HG02678 (cell line): Measurements from ENCODE around the gene TSPEAR.
"Not testable (repeated sequence)": the region's sequence is repeated elsewhere in the genome, so short reads cannot be mapped to it uniquely, and the experiment has no call there.

Experiments
- ATAC-seq: cut with Tn5 transposase; IDR thresholded peaks from one replicate; pipeline ENCODE4 v1.9.1; 2021; ENCODE audit warnings: mild to moderate bottlenecking, moderate library complexity; ENCODE audit not compliant: unreplicated experiment

TSPEAR gene

DNA sequence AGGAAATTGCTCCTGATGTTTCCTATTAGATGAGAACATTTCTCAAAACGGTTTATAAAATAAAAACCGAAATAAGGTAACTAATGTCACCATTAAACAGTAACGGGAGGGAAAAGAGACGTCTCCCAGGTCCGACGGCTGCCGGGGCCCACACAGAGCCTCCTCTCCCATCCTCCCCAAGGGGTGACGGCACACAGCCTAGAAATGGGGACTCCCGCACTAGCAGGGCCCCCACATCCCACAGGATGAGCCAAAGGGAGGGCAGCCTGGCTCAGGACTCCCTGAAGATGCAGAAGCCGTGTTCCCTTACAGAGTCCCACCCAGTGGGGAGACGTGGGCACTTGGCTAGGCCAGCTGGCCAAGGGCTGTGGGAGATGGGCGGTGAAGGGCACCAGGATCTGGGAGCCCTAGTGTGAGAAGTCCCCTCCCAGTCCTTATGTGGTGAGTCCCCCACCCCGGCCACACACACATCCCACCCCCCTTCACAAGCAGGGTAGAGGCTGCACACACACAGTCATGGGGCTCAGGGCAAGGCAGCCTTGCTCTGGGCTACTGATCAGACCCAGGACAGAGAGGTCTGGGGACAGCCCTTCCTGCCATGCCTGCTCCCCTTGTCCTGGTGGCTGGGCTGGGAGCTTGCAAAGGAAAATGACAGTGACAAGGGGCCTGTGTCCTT lies 156.0 kb downstream of the TSPEAR start:
- ATAC-seq, result no peak

DNA sequence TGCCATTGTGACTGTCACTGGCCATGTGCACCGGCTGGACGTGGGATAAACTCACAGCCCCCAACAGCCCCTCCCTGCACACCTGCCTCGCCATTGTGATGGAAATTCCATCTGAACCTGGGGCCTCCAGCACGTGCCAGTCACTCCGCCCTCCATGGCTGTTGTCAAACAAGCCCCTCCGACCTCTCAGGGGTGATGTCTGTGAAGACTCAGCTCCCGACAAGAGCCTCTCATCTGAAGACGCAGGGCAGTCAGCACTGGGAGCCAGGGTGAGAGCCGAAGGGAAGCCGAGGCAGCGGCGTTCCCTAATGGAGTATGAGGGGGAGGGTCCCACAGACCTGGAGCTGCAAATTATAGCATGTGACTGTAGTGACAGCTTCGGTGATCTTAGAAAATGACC lies 158.7 kb downstream of the TSPEAR start:
- ATAC-seq, result no peak

DNA sequence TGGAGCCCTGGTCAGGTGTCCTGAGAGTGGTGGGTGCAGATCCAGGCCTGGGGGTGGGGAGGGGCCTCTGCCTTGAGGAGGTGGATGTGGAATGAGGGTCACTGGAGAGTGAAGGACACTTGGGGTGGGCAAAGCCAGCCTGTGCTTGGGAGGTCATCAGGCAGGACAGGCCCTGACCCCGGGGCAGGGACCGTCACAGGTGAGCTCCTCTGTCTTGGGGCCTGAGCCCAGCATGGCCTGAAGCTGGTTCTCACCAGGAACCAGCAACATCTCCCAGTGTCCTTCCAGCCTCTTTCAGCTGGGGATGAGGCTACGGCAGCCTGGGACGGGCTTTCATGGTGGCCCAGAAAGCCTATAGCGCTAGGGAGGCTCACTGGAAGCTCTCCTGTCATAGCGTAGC lies 159.2 kb downstream of the TSPEAR start:
- ATAC-seq, result no peak

DNA sequence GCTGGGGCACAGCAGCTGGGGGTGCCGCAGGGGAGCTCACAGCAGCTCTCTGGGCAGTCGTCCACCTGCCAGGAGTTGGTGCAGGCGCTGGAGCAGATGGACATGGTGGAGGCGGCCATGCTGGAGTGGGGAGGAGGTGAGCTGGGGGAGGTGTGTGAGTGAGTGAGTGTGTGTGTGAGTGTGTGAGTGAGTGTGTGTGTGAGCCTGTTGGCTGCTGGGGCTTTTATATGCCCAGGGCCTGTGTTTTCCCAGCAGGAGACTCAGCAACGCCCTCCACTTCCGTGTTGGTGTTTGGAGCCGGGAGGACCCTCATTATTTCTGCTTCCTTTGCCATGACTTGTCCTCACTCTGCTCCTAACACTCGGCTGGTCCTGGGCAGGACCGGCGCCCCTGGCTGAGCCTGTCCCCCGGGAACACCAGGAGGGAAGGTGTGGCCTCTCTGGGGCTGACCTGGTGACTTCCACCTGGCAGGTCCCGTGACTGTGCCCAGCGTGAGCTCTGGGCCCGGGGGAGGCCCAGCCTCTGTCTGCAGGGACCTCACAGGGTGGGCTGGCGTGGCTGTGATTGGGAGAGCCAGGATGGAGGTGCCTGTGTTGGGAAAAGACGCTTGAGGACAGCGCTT lies 159.9 kb downstream of the TSPEAR start, which contains the start of gene KRTAP10-2:
TSS of gene KRTAP10-2 (minus strand) at position 166 of the 622 bp plus-strand sequence. CDS start at position 119, 47 bp downstream.
- no peak for ATAC-seq

DNA sequence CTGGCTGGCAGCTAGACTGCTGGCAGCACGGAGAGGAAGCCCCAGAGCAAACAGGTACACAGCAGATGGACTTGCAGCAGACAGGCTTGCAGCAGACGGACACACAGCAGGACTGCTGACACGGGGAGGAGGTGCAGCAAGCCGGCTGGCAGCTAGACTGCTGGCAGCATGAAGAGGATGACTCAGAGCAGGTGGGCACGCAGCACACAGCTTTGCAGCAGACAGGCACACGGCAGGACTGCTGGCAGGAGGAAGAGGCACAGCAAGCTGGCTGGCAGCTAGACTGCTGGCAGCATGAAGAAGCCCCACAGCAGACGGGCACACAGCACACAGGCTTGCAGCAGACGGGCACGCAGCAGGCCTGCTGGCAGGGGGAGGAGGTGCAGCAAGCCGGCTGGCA lies 160.6 kb downstream of the TSPEAR start:
- no peak for ATAC-seq

DNA sequence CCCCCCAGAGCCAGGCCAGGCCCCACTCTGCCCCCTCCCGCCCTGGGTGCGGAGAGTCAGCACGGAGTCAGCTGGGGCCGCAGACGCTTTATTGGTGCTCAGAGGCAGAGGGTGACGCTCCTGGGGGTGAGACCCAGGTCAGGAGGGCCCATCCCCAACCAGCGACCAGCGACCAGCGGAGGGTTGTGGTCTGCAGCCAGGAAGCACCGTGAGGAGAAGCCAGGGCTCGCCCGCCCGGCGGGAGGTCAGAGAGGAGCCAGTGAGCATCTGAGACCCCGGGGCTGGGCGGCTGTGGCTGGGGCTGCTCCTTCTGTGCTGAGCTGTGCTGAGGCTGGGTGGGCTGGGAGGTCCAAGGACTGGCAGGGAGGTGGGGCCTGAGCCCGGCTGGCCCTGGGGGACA lies 161.1 kb downstream of the TSPEAR start:
- not testable (repeated sequence) for ATAC-seq

DNA sequence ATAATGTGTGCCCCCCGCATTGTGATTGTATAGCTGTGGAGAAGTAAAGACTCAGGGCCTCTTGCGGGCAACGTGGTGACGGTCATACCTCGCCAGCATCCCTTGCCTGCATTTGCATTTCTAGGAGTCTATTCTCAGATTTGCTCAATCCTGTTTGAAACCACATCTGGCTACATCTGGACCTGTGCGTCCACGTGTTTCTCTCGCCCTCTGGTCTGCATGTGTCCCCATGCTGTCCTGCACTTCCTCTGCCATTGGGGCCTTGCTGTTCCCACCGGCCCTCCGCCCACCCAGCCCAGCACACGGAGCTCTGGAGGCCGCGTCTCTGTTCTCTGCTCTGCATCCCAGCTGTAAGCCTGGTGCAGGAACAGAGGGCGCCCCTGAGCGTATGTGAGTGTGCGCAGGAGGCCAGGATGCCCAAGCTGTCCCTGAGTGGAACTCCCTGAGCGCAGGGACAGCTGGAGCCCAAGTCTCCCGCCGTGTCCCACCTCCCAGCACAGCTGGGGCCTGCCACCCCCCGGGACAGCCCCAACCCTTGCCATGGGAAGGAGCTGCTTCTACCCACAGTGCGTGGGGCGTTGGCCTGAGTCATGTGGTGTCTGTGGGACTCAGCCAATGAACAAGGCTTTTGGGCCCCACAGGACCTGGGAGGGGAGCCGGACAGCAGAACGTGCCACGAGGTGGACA lies 161.7 kb downstream of the TSPEAR start:
- no peak for ATAC-seq

DNA sequence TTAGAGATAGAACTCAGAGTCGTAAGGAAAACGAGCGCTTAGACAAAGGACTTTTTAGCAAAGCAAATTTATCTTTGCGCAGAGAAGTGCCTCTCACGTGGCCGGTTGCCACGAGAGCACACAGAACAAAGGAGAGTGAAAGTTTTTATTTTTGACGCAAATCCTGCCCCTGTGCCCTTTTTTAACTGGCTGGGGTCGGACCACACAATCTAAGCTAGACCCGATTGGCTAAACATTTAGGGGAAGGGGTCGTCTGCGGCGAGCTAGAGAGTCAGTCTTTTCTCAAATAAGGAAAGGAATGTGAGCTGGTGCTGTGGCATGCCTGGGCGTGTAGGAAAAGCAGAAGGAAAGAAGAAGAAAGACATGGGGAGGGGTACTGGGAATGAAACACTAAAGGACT lies 162.4 kb downstream of the TSPEAR start:
- no peak for ATAC-seq

DNA sequence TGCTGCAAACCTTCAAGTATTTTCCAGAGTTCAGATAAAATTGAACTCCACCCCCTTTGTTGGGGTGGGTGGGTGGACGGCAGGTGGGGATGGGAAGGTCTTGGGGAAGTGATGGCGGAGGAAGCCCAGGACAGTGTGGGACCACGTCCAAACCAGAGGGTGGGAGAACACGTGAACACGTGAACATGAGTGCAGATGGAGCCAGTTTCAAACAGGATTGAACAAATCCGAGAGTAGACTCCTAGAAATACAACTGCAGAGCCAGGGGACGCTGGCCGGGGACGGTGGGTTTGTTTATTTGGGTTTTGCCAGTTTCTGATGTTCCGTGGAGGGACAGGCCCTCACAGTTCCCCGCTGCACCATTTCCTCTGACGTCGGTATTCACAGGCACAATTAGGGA lies 163.0 kb downstream of the TSPEAR start:
- no peak for ATAC-seq

DNA sequence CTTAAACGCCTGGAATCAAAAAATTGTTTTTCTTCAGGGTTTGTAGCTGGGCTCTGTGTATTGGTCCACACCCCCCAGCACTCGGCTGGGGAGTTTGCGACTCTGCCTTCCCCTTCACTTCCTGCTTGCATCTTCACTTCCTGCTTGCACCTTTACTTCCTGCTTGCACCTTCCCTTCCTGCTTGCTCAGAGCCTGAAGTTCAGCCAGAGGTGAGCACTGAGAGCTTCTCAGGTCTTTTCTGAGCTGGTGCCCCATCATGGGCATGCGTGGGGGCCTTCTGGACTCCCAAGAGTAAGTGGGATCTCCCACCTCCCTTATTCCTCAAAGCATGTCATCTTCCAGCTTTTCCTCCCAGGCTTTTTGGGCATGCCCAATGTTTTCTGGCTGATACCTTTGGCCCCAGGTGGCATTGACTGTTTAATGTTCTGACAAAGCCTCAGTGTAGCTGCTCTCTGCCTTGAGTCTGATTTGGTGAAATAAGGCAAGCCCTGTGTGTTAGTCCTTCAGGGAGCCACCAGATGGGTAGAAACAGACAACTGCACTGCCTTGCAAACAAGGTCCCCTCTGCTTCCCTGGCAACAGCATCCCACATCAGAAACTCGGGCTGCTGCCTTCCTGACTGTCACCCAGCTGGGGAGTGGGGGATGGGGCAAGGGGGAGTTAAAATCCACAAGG lies 163.6 kb downstream of the TSPEAR start:
- ATAC-seq, result no peak

DNA sequence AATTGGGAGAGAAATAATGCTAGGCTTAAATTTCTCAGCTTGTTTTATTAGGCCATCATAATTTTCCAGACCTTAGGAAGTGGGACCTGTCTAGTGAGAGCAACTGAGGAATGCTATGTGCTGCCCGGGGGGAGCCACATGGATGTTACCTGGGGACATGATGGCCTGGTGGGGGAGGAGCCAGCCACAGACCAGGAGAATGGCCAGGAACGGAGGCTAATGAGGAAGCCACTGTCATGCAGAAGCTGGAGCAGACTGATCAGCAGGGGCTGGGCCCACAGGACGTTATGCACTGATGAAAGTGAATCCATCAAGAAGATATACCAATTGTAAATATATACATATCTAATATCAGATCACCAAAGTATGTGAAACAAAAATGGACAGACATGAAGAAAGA lies 166.8 kb downstream of the TSPEAR start:
- no peak for ATAC-seq

DNA sequence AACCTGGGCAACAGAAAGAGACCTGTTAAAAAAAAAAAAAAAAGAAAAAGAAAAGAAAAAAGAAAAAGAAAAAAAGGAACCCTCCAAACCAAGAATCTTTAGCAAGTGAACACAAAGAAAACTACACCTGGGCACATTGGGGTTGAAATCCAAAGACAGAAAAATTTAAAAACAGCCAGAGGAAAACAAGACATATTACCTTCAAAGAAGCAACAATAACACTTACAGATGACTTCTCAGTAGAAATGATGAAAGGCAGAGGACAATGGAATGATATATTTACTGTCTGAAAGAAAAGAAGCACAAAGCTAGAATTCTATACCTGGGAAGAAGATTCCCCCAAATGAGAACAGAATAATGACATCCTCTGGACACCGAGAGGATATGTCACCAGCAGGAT lies 168.7 kb downstream of the TSPEAR start:
- no peak for ATAC-seq

DNA sequence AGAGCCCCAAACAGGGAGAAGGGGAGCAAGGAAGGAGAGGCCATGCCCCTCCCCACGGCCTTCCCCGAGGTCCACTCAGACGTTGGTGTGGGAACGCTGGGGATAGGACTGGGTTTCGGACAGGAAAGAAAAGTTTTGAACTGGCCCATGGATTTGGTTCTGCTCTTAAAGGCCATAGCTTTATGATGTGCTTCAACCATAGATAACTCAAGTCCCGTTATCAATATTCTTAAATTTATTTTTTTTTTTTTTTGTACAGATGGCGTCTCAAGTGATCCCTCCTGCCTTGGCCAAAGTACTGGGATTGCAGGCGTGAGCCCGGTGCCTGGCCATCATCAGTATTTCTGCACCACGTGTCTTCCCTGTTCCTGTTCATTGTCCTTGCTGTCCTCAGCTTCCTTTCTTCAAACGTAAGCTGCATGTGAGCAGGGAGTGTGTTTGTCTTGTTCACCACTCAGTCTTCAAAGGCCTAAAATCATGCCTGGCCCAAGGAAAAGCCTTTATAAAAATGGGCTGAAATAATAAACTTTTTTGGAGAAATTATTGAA lies 170.6 kb downstream of the TSPEAR start:
- no peak for ATAC-seq

DNA sequence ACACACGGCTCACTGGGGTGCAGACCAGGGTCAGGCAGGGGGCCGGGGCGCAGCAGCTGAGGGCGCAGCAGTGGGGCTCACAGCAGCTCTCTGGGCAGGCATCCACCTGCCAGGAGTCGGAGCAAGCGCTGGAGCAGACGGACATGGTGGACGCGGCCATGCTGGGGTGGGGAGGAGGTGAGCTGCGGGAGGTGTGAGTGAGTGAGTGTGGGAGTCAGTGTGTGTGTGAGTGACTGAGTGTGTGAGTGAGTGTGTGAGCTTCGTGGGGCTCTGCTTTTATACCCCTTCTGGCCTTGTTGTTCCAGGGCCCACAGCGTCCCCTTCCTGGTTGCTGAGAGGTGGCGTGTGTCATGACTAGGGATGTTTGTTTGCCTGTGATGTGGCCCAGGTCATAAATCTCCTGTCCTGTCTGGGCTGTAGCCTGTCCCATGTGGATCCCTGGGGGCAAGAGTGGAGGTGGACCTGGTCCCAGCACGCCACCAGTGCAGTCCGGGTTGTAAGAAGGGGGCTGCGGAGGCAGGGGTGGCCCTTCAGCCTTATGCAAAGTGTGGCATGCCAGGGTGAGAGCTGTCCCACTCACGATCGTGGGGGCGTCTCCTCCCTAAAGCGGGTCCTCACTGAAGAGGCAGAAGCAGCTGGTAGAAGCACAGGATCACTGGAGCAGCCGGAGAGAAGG lies 171.2 kb downstream of the TSPEAR start, which contains the start of gene KRTAP10-1:
TSS of gene KRTAP10-1 (minus strand) at position 205 of the 676 bp plus-strand sequence. CDS start at position 160, 45 bp downstream.
- no peak for ATAC-seq

DNA sequence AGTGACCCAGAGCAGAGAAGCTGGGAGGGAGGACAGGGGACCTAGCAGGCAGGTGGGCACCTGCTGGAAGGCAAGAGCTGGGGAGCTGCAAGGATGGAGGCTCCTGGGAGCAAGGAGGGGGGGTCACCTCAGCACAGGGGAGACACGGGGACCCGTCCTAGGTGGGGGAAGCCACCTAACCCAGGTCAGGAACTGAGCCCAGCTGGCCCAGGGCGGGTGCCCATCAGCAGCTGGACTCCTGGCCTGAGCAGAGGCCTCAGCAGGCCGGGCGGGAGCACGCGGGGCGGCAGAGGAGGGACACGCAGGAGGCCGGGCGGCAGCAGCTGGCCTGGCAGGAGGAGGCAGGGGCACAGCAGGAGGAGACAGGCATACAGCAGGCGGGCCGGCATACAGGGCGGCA lies 172.3 kb downstream of the TSPEAR start:
- ATAC-seq, result no peak

DNA sequence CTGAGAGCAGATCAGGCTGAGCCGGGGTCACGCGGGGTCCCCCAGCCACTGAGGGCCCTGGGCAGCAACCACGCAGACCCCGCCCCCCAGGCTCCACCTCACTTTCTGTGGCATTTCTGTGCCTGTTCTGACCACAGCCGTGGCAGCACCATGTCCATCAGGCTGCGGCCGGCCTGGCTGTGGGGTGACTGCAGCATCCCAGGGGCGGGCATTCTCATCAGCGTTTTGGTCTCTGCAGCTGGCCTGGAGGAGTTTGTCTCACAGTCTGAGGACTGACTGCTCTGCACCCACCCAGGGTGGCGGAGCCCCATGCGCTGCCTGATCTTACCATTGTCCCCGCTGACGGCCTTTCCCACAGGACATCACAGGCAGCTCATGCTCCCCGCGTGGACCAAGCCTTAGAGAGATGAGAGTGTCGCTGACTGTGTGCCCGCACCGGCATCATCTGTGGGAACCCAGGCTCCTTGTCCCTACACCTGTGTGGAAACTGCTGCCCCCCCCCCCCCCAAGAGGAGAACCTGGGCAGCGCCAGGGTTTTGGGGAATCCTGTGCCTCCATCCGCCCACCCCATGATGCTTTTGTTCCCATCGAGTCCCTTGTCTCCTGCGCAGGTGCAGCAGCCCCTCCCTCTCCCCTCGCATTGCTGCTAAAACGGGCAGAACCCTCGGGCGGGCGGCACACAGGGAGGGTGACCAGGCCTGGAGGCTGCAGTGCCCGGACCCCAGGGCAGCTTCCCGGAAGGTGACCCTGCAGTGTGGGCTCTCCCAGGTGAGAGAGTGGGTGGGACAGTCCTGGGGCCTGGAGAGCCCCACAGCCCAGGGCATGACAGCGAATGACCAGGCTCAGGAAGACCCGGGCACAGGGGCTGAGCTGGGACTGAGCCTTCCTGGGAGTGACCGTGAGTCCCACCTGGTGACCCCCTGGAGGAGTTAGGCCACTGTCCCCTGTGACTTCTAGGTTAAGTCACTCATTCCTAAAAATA lies 173.2 kb downstream of the TSPEAR start:
- no peak for ATAC-seq

DNA sequence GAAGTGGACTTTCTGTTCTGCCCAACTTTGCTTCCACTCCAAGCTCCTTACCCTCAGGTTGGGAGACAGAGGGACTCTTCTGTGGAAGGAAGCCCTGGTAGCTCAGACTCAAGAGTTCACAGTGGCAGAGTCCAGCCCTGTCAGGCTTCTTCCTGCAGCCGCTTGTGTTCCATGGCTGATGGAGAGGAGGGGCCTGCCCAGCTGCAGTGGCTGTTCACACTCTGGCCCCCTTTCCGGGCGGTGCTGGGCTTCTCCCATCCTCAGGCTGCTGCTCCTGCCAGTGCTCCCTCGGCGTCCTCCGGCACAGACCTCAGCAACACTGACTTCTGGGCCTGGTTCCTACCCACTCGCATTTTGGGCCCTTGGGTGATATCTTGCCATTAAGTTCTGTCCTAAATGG lies 175.4 kb downstream of the TSPEAR start:
- ATAC-seq, result no peak

DNA sequence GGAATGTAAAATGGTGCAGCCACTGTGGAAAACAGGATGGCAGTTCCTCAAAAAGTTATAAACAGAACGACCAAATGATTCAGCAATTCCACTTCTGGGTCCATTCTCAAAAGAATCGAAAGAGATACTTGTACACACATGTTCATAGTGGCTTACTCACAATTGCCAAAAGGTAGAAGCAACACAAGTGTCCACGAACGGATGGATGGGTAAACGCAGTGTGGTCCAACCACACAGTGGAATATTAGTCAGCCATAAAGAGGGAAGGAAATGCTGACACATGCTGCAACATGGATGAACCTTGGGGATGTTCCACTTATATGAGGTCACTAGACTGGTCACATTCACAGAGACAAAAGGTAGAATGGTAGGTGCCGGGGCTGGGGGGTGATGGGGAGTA lies 176.7 kb downstream of the TSPEAR start:
- no peak for ATAC-seq

DNA sequence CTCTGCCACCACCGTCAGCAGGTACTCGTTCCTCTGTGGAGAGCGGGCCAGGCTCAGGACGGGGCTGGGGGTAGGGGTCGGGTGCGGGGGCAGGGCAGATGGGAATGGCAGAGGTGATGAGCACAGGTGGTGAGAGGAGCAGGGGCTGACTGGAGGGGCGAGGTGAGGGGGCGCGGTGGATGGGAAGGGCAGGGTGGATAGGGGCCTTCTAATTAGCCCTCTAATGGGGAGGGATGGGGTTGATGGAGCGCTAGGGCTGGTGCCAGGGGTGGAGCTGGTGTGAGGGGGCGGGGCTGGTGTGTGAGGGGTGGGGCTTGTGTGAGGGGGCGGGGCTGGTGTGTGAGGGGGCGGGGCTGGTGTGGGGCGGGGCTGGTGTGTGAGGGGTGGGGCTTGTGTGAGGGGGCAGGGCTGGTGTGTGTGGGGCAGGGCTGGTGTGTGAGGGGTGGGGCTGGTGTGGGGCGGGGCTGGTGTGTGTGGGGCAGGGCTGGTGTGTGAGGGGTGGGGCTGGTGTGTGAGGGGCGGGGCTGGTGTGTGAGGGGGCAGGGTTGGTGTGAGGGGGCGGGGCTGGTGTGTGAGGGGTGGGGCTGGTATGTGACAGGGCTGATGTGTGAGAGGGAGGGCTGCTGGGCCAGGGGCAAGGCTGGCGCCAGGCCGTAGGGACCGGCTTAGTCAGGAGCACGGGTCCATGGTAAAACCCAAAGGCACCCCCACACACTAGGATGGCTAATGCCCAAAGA lies 177.3 kb downstream of the TSPEAR start:
- ATAC-seq, result no peak
